ENCODE data around the gene NT5C3A. TPM values are rescaled to one million over a fixed set of nuclear protein-coding genes. Genes with fewer than 3 reads are reported as not detected.

The NT5C3A gene
- total and polyA plus RNA-seq, 2 of the 13 experiments (the other 11 are each of a cell fraction or from before 2014, with no cell fraction given): 16.9 to 34.0 TPM

DNA sequence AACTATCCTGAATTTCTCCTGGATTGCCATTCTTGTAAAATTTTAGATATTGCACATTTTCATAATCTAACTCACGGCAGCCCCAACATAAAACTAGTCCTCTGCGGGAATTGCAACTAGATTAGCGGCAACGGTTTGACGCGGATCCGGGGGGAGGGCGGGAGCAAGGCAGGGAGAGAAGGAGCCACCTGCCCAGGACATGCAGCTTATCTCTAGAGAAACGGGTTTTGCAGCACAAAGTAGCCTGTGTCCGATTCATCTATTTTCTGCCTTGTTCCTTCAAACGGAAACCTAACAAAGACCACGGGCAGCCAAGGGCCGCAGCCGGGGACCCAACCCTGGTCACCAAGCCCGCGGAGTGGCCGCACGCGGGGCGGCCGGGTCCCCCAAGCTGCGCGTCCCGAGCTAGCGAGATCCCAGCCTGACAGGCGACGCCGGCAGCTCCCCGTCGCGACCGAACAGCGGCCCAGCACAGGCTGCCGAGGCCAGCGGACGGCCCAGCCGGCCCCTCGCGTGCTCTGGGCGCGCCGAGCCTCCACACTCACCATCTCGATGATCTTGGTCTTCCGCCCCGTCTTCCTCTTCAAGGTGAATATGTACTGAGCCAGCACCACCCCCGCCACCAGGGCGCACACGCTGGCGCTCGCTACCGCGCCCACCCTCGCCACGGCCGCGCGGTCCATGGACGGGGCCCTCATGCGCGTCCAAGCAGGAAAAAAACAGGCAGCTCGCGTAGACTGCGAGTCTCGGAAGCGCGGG, at the start of gene NT5C3A (continued):
- TF ChIP-seq SRF (IDR thresholded peaks at IDR 0.05; ENCODE audit: low read depth, low read length) (no peak), ZFP41 (CRISPR knock-in tag; IDR thresholded peaks at IDR 0.05; ENCODE audit: borderline replicate concordance) (no peak), ZNF256 (CRISPR knock-in tag; conservative IDR thresholded peaks at IDR 0.05) (peak; percentile 62; the same call in 1 of the 2 replicates), ZNF550 (CRISPR knock-in tag; IDR thresholded peaks at IDR 0.05; ENCODE audit: borderline replicate concordance) (no peak), GTF3A (CRISPR knock-in tag; conservative IDR thresholded peaks at IDR 0.05) (no peak), ZNF24 (IDR thresholded peaks at IDR 0.05) (no peak), NCOR1 (IDR thresholded peaks at IDR 0.05; ENCODE audit: borderline replicate concordance, low read length) (no peak), ZKSCAN8 (CRISPR knock-in tag; IDR thresholded peaks at IDR 0.05; ENCODE audit: borderline replicate concordance) (0 out of 2 replicates have a peak, but pooled peaks have one; percentile 2), ZFP37 (CRISPR knock-in tag; IDR thresholded peaks at IDR 0.05; ENCODE audit: borderline replicate concordance) (no peak; the same call in 1 of the 2 replicates), ASH2L (IDR thresholded peaks at IDR 0.05; ENCODE audit: insufficient read length, low read depth, low read length) (peak; percentile 81), ZNF605 (CRISPR knock-in tag; IDR thresholded peaks at IDR 0.05) (no peak), HNRNPL (IDR thresholded peaks at IDR 0.05; ENCODE audit: low read depth, low read length) (no peak), ZNF33A (CRISPR knock-in tag; IDR thresholded peaks at IDR 0.05; ENCODE audit: borderline replicate concordance) (no peak), NKX3-1 (CRISPR knock-in tag; IDR thresholded peaks at IDR 0.05) (no peak), MAFG (CRISPR knock-in tag; IDR thresholded peaks at IDR 0.05) (no peak)
- TF ChIP-seq, protein P1, sequence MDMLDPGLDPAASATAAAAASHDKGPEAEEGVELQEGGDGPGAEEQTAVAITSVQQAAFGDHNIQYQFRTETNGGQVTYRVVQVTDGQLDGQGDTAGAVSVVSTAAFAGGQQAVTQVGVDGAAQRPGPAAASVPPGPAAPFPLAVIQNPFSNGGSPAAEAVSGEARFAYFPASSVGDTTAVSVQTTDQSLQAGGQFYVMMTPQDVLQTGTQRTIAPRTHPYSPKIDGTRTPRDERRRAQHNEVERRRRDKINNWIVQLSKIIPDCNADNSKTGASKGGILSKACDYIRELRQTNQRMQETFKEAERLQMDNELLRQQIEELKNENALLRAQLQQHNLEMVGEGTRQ (IDR thresholded peaks at IDR 0.05; ENCODE audit: low read depth, low read length): no peak
- TF ChIP-seq, protein P1 (CRISPR knock-in tag; IDR thresholded peaks at IDR 0.05; ENCODE audit: borderline replicate concordance): no peak
- TF ChIP-seq, protein P2, sequence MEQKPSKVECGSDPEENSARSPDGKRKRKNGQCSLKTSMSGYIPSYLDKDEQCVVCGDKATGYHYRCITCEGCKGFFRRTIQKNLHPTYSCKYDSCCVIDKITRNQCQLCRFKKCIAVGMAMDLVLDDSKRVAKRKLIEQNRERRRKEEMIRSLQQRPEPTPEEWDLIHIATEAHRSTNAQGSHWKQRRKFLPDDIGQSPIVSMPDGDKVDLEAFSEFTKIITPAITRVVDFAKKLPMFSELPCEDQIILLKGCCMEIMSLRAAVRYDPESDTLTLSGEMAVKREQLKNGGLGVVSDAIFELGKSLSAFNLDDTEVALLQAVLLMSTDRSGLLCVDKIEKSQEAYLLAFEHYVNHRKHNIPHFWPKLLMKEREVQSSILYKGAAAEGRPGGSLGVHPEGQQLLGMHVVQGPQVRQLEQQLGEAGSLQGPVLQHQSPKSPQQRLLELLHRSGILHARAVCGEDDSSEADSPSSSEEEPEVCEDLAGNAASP (CRISPR knock-in tag; IDR thresholded peaks at IDR 0.05; ENCODE audit: borderline replicate concordance): no peak
- TF ChIP-seq, protein P3, sequence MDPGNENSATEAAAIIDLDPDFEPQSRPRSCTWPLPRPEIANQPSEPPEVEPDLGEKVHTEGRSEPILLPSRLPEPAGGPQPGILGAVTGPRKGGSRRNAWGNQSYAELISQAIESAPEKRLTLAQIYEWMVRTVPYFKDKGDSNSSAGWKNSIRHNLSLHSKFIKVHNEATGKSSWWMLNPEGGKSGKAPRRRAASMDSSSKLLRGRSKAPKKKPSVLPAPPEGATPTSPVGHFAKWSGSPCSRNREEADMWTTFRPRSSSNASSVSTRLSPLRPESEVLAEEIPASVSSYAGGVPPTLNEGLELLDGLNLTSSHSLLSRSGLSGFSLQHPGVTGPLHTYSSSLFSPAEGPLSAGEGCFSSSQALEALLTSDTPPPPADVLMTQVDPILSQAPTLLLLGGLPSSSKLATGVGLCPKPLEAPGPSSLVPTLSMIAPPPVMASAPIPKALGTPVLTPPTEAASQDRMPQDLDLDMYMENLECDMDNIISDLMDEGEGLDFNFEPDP (CRISPR knock-in tag; conservative IDR thresholded peaks at IDR 0.05): no peak
- TF ChIP-seq, protein P4, sequence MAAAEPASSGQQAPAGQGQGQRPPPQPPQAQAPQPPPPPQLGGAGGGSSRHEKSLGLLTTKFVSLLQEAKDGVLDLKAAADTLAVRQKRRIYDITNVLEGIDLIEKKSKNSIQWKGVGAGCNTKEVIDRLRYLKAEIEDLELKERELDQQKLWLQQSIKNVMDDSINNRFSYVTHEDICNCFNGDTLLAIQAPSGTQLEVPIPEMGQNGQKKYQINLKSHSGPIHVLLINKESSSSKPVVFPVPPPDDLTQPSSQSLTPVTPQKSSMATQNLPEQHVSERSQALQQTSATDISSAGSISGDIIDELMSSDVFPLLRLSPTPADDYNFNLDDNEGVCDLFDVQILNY (CRISPR knock-in tag; conservative IDR thresholded peaks at IDR 0.05): 0 out of 2 replicates have a peak, but pooled peaks have one; percentile 52
- TF ChIP-seq, protein P5, sequence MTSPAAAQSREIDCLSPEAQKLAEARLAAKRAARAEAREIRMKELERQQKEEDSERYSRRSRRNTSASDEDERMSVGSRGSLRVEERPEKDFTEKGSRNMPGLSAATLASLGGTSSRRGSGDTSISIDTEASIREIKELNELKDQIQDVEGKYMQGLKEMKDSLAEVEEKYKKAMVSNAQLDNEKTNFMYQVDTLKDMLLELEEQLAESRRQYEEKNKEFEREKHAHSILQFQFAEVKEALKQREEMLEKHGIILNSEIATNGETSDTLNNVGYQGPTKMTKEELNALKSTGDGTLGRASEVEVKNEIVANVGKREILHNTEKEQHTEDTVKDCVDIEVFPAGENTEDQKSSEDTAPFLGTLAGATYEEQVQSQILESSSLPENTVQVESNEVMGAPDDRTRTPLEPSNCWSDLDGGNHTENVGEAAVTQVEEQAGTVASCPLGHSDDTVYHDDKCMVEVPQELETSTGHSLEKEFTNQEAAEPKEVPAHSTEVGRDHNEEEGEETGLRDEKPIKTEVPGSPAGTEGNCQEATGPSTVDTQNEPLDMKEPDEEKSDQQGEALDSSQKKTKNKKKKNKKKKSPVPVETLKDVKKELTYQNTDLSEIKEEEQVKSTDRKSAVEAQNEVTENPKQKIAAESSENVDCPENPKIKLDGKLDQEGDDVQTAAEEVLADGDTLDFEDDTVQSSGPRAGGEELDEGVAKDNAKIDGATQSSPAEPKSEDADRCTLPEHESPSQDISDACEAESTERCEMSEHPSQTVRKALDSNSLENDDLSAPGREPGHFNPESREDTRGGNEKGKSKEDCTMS (CRISPR knock-in tag; conservative IDR thresholded peaks at IDR 0.05): no peak

Measured in HepG2 (cell line).